ENCODE results near the gene TRIM2.

DNA sequence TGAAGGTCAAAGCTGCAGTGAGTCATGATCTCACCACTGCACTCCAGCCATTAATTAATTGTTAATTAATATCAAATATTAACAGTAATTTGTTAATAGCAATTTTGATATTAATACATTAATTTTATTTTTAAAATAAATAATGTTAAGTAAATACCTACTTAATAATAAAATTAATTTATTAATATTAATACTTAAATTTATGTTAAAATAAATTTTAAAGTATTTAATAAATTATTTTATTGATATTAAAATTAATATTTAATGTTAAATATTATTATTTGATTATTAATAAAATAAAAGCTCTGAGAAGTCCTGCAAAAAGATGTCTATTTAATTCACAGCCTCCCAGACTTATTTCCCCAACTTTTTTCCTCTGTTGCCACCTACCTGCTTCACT, 25.1 kb upstream of the TRIM2 start:
- TF ChIP-seq, protein P1, sequence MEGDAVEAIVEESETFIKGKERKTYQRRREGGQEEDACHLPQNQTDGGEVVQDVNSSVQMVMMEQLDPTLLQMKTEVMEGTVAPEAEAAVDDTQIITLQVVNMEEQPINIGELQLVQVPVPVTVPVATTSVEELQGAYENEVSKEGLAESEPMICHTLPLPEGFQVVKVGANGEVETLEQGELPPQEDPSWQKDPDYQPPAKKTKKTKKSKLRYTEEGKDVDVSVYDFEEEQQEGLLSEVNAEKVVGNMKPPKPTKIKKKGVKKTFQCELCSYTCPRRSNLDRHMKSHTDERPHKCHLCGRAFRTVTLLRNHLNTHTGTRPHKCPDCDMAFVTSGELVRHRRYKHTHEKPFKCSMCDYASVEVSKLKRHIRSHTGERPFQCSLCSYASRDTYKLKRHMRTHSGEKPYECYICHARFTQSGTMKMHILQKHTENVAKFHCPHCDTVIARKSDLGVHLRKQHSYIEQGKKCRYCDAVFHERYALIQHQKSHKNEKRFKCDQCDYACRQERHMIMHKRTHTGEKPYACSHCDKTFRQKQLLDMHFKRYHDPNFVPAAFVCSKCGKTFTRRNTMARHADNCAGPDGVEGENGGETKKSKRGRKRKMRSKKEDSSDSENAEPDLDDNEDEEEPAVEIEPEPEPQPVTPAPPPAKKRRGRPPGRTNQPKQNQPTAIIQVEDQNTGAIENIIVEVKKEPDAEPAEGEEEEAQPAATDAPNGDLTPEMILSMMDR (conservative IDR thresholded peaks at IDR 0.05; ENCODE audit: low read depth, low read length): no peak
- no peak for TF ChIP-seq EZH2 (IDR thresholded peaks at IDR 0.05; ENCODE audit: low read length, unreplicated experiment)

Measured in PC-3 (cell line).